Measurements from ENCODE around the gene OR6C68. TPM values are rescaled to one million over a fixed set of nuclear protein-coding genes. Genes with fewer than 3 reads are reported as not detected.
"Not testable (repeated sequence)": the region's sequence is repeated elsewhere in the genome, so short reads cannot be mapped to it uniquely, and the experiment has no call there.

OR6C68 gene
- not detected for total RNA-seq

GRCh38 chr12:55492078-55492477 is at the start of gene OR6C68:
OR6C68 (plus strand) TSS chr12:55492378; CDS start chr12:55492378, 0 bp downstream.
- 0 to 91% (median 70%) methylated on average over 1 to 2 of the region's 2 CpGs for WGBS, 10 experiments
- no peak for ATAC-seq (replicated peaks in 6 of 8)
- in situ Hi-C loops (cut with MboI; ENCODE audit: low pct_unique_long_range_greater_than_20kb in 2 of 9, low sequenced_read_pairs in 9 of 9, unreplicated experiment in 9 of 9) = no loop called here
- Histone ChIP-seq H3K4me3 (no peak within 1 kb of the TSS), H3K4me1 (replicated peaks in 1 of 2) (no peaks in the 10 kb centered on the region), H3K27ac (no peak within 1 kb of the TSS)

DNA sequence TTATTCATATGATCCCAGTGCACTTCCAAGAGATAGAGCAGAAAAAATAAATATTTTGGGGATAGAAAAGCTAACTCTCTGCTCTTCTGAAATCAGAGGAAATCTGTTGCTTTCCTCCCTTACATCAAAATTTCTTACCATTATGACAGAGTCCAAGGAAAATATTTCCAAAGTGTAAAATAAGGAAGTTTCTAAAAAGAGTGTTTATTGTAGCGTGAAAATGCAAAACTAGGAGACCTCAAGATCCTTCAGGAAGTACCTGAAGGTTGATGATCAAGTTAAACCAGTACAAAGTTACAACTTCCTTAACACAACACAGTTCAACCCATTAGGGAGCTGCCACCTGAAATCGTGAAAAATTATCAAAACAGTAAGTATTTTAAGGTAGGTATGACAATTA is 48.4 kb upstream of the OR6C68 start, which contains the start of gene OR6C2:
OR6C2 (plus strand) TSS at position 301 of the 400 bp plus-strand sequence. CDS start 8,138 bp downstream, outside the sequence.
- in situ Hi-C loops (cut with MboI; ENCODE audit: low pct_unique_long_range_greater_than_20kb in 2 of 9, low sequenced_read_pairs in 9 of 9, unreplicated experiment in 9 of 9) = no loop called here
- Histone ChIP-seq H3K27ac (no peak within 1 kb of the TSS), H3K4me3 (no peak within 1 kb of the TSS), H3K4me1 (replicated peaks in 1 of 2) (no peaks in the 10 kb centered on the region)
- no peak for ATAC-seq (replicated peaks in 6 of 8)
- WGBS, 10 experiments = 0 to 100% (median 50%) methylated on average over 1 to 2 of the region's 2 CpGs

GRCh38 chr12:55445357-55445756 is 46.8 kb upstream of the OR6C68 start:
- 57 to 100% (median 96%) methylated on average over 1 of the region's 1 CpG; no CpG with 5 or more reads in 4 of the 10 experiments for WGBS, 10 experiments
- in situ Hi-C loops (cut with MboI; ENCODE audit: low pct_unique_long_range_greater_than_20kb in 2 of 9, low sequenced_read_pairs in 9 of 9, unreplicated experiment in 9 of 9) = no loop called here
- Histone ChIP-seq H3K27ac (no peak overlapping the region), H3K4me3 (no peak overlapping the region), H3K4me1 (replicated peaks in 1 of 2) (no peaks in the 10 kb centered on the region)
- peak in 5 of 8 experiments; percentile 49 to 78 (median 65) for ATAC-seq (replicated peaks in 6 of 8)

- 0 to 100% (median 93%) methylated on average over 1 to 5 of the region's 5 CpGs; no CpG with 5 or more reads in 3 of the 10 experiments for WGBS, 10 experiments
- peak in 5 of 8 experiments; percentile 36 to 83 (median 69) for ATAC-seq (replicated peaks in 6 of 8)
- in situ Hi-C loops (cut with MboI; ENCODE audit: low pct_unique_long_range_greater_than_20kb in 2 of 9, low sequenced_read_pairs in 9 of 9, unreplicated experiment in 9 of 9) = no loop called here
- Histone ChIP-seq H3K4me3 (no peak overlapping the region), H3K27ac (no peak overlapping the region), H3K4me1 (replicated peaks in 1 of 2) (no peaks in the 10 kb centered on the region)
These were observed 45.9 kb upstream of the OR6C68 start for GRCh38 chr12:55446326-55446725.

DNA sequence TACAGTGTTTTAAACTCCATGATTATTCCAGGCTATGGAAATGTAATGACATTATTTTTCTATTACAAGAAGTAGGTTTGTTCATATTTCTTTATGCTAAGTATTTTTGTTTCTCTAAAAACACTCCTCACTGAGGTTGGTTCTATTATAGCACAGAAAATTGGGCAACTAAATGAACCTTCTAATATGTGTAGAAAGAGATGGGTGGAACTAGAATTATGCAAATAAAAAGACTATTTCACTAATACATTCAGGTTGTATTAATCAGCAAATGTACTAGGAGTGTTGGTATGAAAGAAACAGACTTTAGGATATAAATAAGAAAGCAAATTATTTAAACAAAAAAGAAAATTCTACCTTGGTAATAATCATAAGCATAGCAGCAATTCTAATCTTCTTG is 43.4 kb upstream of the OR6C68 start:
- ATAC-seq (replicated peaks in 6 of 8) = peak in 2 of 8 experiments; percentile 89 to 90
- in situ Hi-C loops (cut with MboI; ENCODE audit: low pct_unique_long_range_greater_than_20kb in 2 of 9, low sequenced_read_pairs in 9 of 9, unreplicated experiment in 9 of 9) = no loop called here
- no peak overlapping the region for H3K4me3 ChIP-seq
- H3K4me1 ChIP-seq (replicated peaks in 1 of 2) = no peaks in the 10 kb centered on the region
- no peak overlapping the region for H3K27ac ChIP-seq

GRCh38 chr12:55464926-55465325 is 27.3 kb upstream of the OR6C68 start:
- in situ Hi-C loops (cut with MboI; ENCODE audit: low pct_unique_long_range_greater_than_20kb in 2 of 9, low sequenced_read_pairs in 9 of 9, unreplicated experiment in 9 of 9); H3K4me1 ChIP-seq (replicated peaks in 1 of 2); ATAC-seq (replicated peaks in 6 of 8); H3K27ac ChIP-seq; H3K4me3 ChIP-seq: not testable (repeated sequence)
- 80% methylated on average over 1 of the region's 1 CpG; no CpG with 5 or more reads in 9 of the 10 experiments for WGBS, 10 experiments

- Histone ChIP-seq H3K27ac (no peak overlapping the region), H3K4me1 (replicated peaks in 1 of 2) (no peaks in the 10 kb centered on the region), H3K4me3 (no peak overlapping the region)
- ATAC-seq (replicated peaks in 6 of 8) = no peak
- 0 to 100% (median 43%) methylated on average over 1 to 2 of the region's 2 CpGs; no CpG with 5 or more reads in 2 of the 10 experiments for WGBS, 10 experiments
- in situ Hi-C loops (cut with MboI; ENCODE audit: low pct_unique_long_range_greater_than_20kb in 2 of 9, low sequenced_read_pairs in 9 of 9, unreplicated experiment in 9 of 9) = no loop called here
These were observed 24.3 kb upstream of the OR6C68 start for GRCh38 chr12:55467836-55468235.

GRCh38 chr12:55469291-55469690 is 22.9 kb upstream of the OR6C68 start:
- in situ Hi-C loops (cut with MboI; ENCODE audit: low pct_unique_long_range_greater_than_20kb in 2 of 9, low sequenced_read_pairs in 9 of 9, unreplicated experiment in 9 of 9) = no loop called here
- Histone ChIP-seq H3K4me1 (replicated peaks in 1 of 2) (no peaks in the 10 kb centered on the region), H3K4me3 (no peak overlapping the region), H3K27ac (no peak overlapping the region)
- 0 to 100% (median 68%) methylated on average over 1 to 2 of the region's 2 CpGs for WGBS, 10 experiments
- no peak for ATAC-seq (replicated peaks in 6 of 8)

DNA sequence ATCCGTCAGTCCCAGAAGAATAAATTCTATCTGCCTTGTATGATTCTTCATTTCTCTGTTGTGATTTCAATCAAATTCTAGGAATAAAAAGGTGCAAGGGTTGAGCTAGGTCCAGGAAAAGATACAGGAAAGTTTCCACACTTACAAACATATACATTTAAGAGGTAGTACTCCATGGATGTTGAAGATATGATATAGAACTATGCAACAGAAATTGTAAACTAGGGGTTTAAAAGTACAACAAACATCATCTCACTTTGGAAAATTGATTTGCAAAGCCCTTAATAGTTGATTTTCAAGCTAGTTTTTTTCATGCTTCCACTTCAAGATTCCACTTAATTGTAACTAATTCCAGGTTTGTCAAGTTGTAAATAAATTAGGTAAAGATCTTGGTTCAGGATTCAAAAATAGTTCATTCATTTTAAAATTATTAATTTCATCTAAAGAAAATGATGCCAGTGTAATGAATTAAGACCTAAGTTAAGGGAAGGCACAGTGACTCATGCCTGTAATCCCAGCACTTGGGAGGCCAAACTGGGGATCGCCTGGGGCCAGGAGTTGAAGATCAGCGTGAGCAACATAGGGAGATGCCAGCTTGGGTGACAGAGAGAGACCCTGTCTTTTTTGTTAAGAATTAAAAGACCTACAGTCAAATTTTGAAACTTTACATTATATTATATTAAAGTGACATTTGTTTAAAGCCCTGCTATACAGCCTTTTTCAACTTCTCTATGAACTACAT is 21.9 kb upstream of the OR6C68 start, which contains the start of gene OR6C70:
OR6C70 (minus strand) TSS at position 51 of the 742 bp plus-strand sequence; CDS start at position 51, 0 bp downstream.
- in situ Hi-C loops (cut with MboI; ENCODE audit: low pct_unique_long_range_greater_than_20kb in 2 of 9, low sequenced_read_pairs in 9 of 9, unreplicated experiment in 9 of 9) = no loop called here
- WGBS, 10 experiments = 0 to 100% (median 54%) methylated on average over 1 to 3 of the region's 3 CpGs; no CpG with 5 or more reads in 2 of the 10 experiments
- Histone ChIP-seq H3K4me3 (no peak within 1 kb of the TSS), H3K4me1 (replicated peaks in 1 of 2) (no peaks in the 10 kb centered on the region), H3K27ac (no peak within 1 kb of the TSS)
- ATAC-seq (replicated peaks in 6 of 8) = peak in 1 of 8 experiments; percentile 92

GRCh38 chr12:55472264-55472663 is 19.9 kb upstream of the OR6C68 start:
- in situ Hi-C loops (cut with MboI; ENCODE audit: low pct_unique_long_range_greater_than_20kb in 2 of 9, low sequenced_read_pairs in 9 of 9, unreplicated experiment in 9 of 9) = no loop called here
- Histone ChIP-seq H3K27ac (no peak overlapping the region), H3K4me3 (no peak overlapping the region), H3K4me1 (replicated peaks in 1 of 2) (no peaks in the 10 kb centered on the region)
- 10 to 100% (median 82%) methylated on average over 1 of the region's 1 CpG for WGBS, 10 experiments
- no peak for ATAC-seq (replicated peaks in 6 of 8)

DNA sequence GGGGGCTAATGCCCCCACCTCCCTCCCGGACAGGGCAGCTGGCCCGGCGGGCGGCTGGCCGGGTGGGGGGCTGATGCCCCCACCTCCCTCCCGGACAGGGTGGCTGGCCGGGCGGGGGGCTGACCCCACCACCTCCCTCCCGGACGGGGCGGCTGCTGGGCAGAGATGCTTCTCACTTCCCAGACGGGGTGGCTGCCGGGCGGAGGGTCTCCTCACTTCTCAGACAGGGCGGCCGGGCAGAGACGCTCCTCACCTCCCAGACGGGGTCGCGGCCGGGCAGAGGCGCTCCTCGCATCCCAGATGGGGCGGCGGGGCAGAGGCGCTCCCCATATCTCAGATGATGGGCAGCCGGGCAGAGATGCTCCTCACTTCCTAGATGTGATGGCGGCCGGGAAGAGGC is 13.0 kb upstream of the OR6C68 start:
- H3K4me3 ChIP-seq; H3K4me1 ChIP-seq (replicated peaks in 1 of 2); in situ Hi-C loops (cut with MboI; ENCODE audit: low pct_unique_long_range_greater_than_20kb in 2 of 9, low sequenced_read_pairs in 9 of 9, unreplicated experiment in 9 of 9); H3K27ac ChIP-seq; ATAC-seq (replicated peaks in 6 of 8): not testable (repeated sequence)
- no CpG with 5 or more reads among the region's 29 CpGs for WGBS, 10 experiments

DNA sequence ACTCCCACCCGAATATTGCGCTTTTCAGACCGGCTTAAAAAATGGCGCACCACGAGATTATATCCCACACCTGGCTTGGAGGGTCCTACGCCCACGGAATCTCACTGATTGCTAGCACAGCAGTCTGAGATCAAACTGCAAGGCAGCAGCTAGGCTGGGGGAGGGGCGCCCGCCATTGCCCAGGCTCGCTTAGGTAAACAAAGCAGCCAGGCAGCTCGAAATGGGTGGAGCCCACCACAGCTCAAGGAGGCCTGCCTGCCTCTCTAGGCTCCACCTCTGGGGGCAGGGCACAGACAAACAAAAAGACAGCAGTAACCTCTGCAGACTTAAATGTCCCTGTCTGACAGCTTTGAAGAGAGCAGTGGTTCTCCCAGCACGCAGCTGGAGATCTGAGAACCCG is 7.9 kb upstream of the OR6C68 start:
- in situ Hi-C loops (cut with MboI; ENCODE audit: low pct_unique_long_range_greater_than_20kb in 2 of 9, low sequenced_read_pairs in 9 of 9, unreplicated experiment in 9 of 9); H3K4me1 ChIP-seq (replicated peaks in 1 of 2); ATAC-seq (replicated peaks in 6 of 8); H3K27ac ChIP-seq; H3K4me3 ChIP-seq: not testable (repeated sequence)
- no CpG with 5 or more reads among the region's 13 CpGs for WGBS, 10 experiments

- Histone ChIP-seq H3K27ac (no peak overlapping the region), H3K4me3 (no peak overlapping the region), H3K4me1 (replicated peaks in 1 of 2) (no peaks in the 10 kb centered on the region)
- no peak for ATAC-seq (replicated peaks in 6 of 8)
- in situ Hi-C loops (cut with MboI; ENCODE audit: low pct_unique_long_range_greater_than_20kb in 2 of 9, low sequenced_read_pairs in 9 of 9, unreplicated experiment in 9 of 9) = no loop called here
- WGBS, 10 experiments = 10 to 92% (median 69%) methylated on average over 1 to 5 of the region's 5 CpGs; no CpG with 5 or more reads in 2 of the 10 experiments
These were observed 3.3 kb downstream of the OR6C68 start for GRCh38 chr12:55495490-55495889.

DNA sequence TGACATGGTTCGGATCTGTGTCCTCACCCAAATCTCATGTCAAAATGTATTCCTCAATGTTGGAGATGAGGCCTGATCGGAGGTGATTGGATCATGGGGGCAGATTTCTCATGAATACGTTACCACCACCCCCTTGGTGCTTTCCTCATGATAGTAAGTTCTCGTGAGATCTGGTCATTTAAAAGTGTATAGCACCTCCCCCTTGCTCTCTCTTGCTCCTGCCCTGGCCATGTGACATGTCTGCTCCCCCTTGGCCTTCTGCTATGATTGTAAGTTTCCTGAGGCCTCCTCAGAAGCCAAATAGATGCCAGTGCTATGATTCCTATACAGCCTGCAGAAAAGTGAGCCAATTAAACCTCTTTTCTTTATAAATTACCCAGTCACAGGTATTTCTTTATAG is 7.1 kb downstream of the OR6C68 start:
- H3K27ac ChIP-seq = no peak overlapping the region
- in situ Hi-C loops (cut with MboI; ENCODE audit: low pct_unique_long_range_greater_than_20kb in 2 of 9, low sequenced_read_pairs in 9 of 9, unreplicated experiment in 9 of 9) = no loop called here
- no peak overlapping the region for H3K4me3 ChIP-seq
- no peaks in the 10 kb centered on the region for H3K4me1 ChIP-seq (replicated peaks in 1 of 2)
- no peak for ATAC-seq (replicated peaks in 6 of 8)
- WGBS, 10 experiments = 0 to 100% (median 90%) methylated on average over 1 to 4 of the region's 4 CpGs; no CpG with 5 or more reads in 4 of the 10 experiments
